GM19351 (cell line): ENCODE measurements around the gene SLC6A6.
A peak's percentile ranks its signal among the peaks of the same experiment; 100 is the strongest.
"Not testable (repeated sequence)": the region's sequence is repeated elsewhere in the genome, so short reads cannot be mapped to it uniquely, and the experiment has no call there.

Source experiments
- ATAC-seq: cut with Tn5 transposase; IDR thresholded peaks from one replicate; pipeline ENCODE4 v1.9.1; 2021; ENCODE audit warnings: mild to moderate bottlenecking, moderate library complexity; ENCODE audit not compliant: unreplicated experiment

SLC6A6 gene

GRCh38 chr3:14397531-14397930 lies 4.9 kb upstream of the SLC6A6 start:
- no peak for ATAC-seq

DNA sequence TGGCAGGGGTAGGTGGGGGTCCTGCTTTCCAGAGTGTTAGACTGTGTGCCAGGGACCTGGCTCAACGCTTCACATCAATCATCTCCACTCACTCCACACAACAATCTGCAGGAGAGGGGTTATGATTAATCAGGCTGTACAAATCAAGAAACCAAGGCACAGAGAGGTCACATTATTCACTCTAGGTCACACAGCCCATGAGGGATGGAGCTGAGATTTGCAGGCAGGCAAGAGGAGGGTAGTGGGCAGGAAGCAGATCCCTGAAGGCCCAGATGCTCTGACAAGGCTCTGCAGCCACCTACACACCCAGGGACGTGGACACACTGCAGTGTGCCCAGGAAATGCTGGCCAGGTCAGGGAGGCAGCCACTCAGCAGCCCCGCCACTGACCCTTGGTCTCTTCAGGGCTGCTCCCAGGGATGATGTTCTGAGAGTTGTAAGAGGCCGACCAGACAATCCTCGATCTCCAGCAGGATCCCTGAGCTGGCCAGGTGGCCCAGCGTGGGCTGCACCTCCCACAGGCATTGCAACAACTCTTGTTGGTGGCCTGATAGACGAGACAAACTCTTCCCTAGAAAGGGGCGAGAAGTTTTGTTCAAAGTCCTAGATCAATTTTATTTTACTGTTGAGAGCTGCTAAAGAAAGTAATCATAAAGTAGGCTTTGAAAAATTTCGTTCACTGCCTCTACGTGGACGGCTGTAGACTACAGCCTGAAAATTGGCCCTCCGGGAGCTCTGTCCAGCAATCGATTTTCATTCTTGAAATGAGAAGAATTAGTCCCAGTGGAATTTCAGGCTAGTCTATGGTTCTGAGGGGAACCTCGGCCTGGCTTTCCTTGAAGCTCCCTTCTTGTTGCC lies 4.2 kb upstream of the SLC6A6 start:
- ATAC-seq = no peak

GRCh38 chr3:14398797-14399106 lies 3.7 kb upstream of the SLC6A6 start:
- ATAC-seq = no peak

DNA sequence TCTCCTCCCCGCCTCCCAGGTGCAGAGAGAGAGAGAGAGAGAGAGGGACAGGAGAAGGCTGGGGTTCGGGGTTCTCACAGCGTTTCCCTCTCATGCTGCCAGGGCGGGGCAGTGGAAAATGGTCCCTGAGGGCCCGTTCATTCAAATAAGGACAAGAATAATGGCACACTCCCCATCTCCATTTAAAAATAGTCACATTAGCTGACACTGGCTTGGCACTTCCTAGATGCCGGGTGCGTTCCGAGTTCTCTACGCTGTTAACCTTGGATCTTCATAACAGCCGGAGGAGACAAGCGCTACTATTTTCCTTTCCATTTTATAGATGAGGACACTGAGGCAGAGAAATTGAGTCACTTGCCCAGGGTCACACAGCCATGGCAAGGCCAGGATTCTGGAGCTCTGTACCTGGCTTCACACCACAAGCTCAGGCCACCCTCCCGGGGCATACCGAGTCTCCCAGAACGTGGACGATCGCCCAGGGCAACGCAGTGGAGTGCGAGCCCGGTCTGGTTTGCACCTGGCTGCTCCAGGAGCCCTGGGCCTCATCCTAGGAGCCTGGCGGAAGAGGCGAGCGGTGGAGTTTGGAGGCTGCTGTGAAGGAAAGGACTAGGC lies 608 bp upstream of the SLC6A6 start:
- no peak for ATAC-seq

DNA sequence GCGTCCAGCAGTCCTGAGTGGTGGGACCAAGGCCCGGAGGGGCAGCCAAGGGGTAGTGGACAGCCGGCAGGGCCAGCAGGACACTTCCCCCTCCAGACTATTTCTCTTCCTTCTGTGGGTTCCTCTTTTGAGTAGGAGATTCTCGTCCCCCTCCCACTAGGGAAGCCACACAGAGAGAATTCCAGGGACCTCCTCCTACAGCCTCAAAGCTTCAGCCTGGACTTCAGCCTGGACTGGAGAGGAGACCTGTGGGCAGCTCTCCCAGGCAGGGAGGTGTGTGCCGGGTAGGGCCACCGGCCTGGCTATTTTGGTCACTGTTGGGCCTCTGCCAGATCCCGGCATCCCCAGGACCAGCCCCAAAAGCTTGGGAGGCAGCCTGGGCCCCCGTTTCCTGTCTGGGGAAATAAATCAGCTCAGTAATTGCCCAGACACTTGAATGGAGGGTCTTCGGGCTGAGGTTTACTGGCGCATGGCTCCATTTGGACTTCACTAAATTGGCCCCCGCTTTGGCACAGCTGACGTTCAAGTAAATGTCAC lies 1.3 kb downstream of the SLC6A6 start:
- ATAC-seq = no peak

DNA sequence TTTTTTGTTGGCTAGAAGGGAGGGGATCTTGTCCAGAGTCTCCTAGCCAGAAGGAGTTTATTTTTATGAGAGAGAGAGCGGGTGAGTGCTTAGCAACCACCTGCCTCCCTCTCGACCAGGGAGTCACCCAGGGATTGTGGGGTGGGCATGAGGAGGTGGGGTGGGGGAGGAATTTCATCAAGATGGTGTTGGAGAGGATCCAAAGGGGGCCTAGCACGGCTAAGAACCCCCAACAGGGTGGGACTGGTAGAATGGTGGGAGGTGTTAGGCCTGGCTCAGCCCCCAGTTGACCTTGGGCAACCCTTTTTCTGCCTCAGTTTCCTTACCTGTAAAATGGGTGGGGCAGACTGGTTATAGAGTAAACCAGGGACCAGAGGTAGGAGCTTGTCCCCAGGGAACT lies 1.8 kb downstream of the SLC6A6 start:
- ATAC-seq = no peak

GRCh38 chr3:14404631-14405359 lies 2.4 kb downstream of the SLC6A6 start:
- no peak for ATAC-seq

- ATAC-seq = no peak
Observed at GRCh38 chr3:14405360-14406238, 3.2 kb downstream of the SLC6A6 start.

- no peak for ATAC-seq
Observed at GRCh38 chr3:14406336-14406735, 3.9 kb downstream of the SLC6A6 start.

DNA sequence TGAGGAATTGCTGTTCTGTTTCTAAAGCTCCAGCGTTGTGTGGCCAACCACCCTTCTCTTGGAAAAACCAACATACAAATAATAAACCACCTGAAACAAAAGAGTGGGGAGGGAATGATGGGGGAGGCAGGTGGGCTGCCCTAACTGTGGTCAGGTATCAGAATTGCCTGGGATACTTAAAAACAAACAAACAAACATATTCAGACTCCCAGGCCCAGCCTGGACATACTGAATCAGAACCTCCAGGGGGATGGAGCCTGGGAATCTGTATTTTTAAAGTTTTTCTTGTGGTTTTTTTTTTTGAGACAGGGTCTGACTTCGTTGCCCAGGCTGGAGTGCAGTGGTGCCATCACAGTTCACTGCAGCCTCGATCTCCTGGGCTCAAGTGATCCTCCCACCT lies 4.4 kb downstream of the SLC6A6 start:
- no peak for ATAC-seq

- ATAC-seq = no peak
Observed at GRCh38 chr3:14407203-14407602, 4.8 kb downstream of the SLC6A6 start.

GRCh38 chr3:14409779-14410063 lies 7.3 kb downstream of the SLC6A6 start:
- not testable (repeated sequence) for ATAC-seq

DNA sequence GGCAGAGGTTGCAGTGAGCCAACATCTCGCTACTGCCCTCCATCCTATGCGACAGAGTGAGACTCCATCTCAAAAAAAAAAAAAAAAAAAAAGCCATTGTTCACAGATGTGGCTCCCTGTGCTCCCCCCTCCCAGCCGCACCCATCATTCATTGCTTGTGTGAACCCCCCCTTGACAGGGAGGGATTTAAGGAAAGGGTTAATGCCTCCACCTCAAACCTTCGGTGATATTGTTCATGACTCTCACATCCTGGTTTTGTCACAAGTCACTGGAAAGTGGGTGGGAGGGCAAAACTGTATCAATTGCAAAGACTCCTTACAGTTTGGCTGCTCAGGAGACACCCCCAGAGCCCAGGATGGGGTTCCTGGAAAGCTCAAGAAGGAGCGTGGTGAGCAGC lies 7.7 kb downstream of the SLC6A6 start:
- no peak for ATAC-seq

DNA sequence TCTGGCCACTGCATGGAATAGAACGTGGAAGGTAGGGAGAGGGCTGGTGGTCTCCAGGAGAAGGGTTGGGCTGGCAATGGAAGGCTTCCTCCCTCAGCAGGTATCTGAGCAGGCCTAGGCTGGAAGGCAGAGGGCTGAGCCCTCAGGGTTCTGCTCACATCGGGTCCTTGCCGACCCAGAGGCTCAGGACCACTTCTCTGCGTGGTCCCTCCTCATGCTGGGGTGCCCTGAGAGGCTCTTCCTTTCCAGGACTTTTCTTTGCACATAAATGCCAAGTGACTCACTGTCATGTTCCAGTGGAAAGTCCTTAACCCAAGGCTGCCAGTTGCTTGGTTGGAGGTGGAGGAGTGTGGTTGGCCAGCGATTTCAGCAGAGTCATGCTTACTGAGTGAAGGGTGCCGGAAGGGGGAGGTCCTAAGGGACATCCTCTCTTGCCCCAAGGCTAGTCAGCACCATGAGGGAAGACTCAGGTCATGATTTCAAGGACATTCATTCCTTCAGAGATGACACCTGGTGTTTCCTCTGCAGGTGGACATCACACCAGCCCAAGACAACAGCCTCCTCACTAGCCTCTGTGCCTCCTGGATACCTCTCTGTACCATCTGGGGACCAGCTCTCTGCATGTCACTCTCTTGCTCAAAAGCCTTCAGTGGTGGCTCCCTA lies 8.2 kb downstream of the SLC6A6 start:
- ATAC-seq = peak; percentile 78

- no peak for ATAC-seq
Observed at GRCh38 chr3:14411166-14411526, 8.7 kb downstream of the SLC6A6 start.

GRCh38 chr3:14411988-14412387 lies 9.6 kb downstream of the SLC6A6 start:
- ATAC-seq = no peak

DNA sequence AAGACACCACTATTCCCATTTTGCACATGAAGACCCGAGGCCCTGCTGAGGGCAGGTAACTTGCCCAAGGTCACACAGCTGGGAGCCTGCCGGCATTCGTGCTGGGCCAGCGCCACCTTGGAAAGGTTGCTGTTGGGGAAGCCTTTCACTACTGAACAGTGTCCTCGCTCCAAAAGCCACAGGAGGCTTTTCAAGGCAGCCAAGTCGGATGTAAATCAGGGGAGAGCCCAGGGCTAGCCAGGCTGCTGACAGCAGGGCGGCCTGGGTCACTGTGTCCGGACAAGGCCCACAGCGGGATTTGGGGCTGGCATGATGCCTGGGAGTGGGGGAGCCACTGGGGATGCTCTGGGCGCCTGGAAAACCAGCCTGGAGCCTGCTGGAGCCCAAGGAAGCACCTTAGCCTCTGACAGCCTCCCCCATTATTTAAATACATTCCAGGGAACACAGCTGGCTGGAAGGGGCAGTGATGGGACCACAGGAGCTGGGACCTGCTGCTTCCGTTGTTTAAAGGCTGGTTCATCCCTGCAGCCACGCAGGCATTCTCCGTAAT lies 10.5 kb downstream of the SLC6A6 start:
- ATAC-seq = no peak

DNA sequence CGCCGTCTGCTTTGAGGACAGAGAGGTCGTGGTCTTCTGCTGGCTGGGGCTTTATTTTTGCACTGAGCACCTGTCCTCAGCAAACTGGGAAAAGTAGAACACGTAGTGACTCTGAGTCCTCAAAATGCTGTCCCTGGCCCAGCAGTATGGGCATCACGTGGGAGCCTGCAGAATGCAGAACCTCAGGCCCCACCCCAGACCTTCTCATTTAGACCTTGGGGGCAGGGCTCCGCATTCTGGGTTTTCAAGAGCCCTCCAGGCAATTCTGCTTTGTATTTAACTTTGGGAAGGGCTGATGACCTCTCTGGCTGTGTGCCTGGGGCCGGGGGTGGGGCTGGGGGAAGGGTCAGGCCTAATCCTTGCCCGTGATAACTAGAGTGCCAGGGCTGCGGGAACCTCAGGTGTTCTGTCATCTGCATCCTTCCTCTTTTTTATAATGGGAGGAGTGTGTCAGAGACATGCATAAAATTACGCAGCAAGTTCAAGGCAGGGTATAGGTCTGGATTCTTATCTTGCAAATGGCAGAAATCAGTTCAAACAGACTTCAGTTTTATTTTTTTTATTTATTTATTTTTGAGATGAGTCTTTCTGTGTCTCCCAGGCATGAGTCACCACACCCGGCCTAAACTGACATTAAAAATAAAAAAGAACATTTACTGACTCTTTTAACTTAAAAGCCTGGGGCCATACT lies 11.1 kb downstream of the SLC6A6 start:
- no peak for ATAC-seq

DNA sequence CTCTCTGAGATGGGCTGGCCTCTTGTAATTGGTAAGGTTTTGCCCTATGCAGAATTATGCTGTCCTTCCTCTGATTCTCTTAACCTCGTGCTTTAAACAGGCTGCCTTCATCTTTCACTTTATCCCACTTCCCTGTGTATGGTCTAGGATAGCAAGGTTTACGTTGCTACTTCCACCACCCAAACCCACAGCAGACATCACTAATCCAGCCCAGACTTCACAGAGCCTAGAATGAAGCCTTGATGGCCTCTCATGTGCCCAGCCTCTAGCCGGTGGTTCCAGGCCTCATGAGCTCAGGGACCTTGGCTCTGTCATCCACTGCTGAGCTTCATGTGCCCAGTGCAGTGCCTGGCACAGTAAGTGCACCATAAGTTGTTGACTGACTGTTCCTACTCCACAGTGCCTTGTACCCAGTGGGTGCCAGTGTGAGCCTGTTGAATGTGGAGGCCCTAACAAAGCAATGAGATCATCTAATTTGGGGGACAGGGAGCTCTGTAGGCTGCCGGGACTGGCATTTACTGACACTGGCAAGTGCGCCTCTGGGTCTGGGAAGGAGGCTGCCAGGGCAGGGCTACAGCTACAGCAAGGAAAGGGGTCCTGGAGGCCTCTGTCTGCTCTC lies 12.5 kb downstream of the SLC6A6 start:
- ATAC-seq = no peak
